HepG2 (cell line): ENCODE measurements around the gene GNAI2. TPM values are rescaled to one million over a fixed set of nuclear protein-coding genes. Genes with fewer than 3 reads are reported as not detected.

Source experiments
- ADNP ChIP-seq: sonication (generic); formaldehyde crosslinking; IDR thresholded peaks from 2 replicates; pipeline ENCODE4 v1.4.0; 2020; ENCODE audit warnings: missing genetic modification reagents
- ATM ChIP-seq: fragments of 450-650 bp; IDR thresholded peaks from 2 replicates; pipeline ENCODE4 v1.7.1; 2017; ENCODE audit warnings: mild to moderate bottlenecking, borderline replicate concordance
- GATAD2A ChIP-seq: IDR thresholded peaks from 2 replicates; pipeline ENCODE4 v1.6.1; 2016
- HDAC2 ChIP-seq: sonication (generic); formaldehyde crosslinking; IDR thresholded peaks from 2 replicates; pipeline ENCODE4 v1.4.0; 2020; ENCODE audit warnings: missing genetic modification reagents
- HNRNPUL1 ChIP-seq: fragments of 200-400 bp; formaldehyde crosslinking; IDR thresholded peaks from 2 replicates; pipeline ENCODE4 v1.6.1; 2017; ENCODE audit warnings: low read depth, mild to moderate bottlenecking, low read length, moderate library complexity
- PAX8 ChIP-seq: sonication (generic); formaldehyde crosslinking; IDR thresholded peaks from 2 replicates; pipeline ENCODE4 v1.8.0; 2022; ENCODE audit warnings: mild to moderate bottlenecking, missing genetic modification reagents, borderline replicate concordance
- SYNCRIP ChIP-seq: fragments of 200-400 bp; formaldehyde crosslinking; IDR thresholded peaks from 2 replicates; pipeline ENCODE4 v1.6.1; 2018; ENCODE audit warnings: mild to moderate bottlenecking, low read depth, low read length; ENCODE audit not compliant: insufficient read depth
- ZNF253 ChIP-seq: sonication (generic); formaldehyde crosslinking; IDR thresholded peaks from 2 replicates; pipeline ENCODE4 v1.8.0; 2022; ENCODE audit warnings: mild to moderate bottlenecking, missing genetic modification reagents, borderline replicate concordance
- ZNF562 ChIP-seq: sonication (generic); formaldehyde crosslinking; IDR thresholded peaks from 2 replicates; pipeline ENCODE4 v1.8.0; 2022; ENCODE audit warnings: missing genetic modification reagents, borderline replicate concordance
- polyA plus RNA-seq, 8 experiments: library from polyadenylated mRNA; depleted of rRNA in 3 of 8; stranded (reverse) in 7 of 8; unstranded in 1 of 8; fragments of >200 nt; fragmentation: Illumina TruSeq in 4 of 8; extraction: Trizol in 4 of 8; gene quantifications; 2 replicates each; pipeline versions ENCODE4 v1.2.1 to v1.2.3, GENCODE V29; 2011 to 2016; ENCODE audit warnings: low read depth in 4 of 8, missing spikeins in 1 of 8, mixed read lengths in 1 of 8; ENCODE audit not compliant: insufficient read depth in 1 of 8
- total RNA-seq, 5 experiments: library from RNA; depleted of rRNA; stranded (reverse); fragments of >200 nt; fragmentation: Illumina TruSeq; extraction: Trizol; gene quantifications; 2 replicates each; pipeline ENCODE4 v1.2.3, GENCODE V29; 2016; ENCODE audit warnings: low read depth in 1 of 5
- TF ChIP-seq, protein P1 (sequence below): sonication (generic); formaldehyde crosslinking; IDR thresholded peaks from 2 replicates; pipeline ENCODE4 v1.5.0; 2020; ENCODE audit warnings: missing genetic modification reagents, mild to moderate bottlenecking, borderline replicate concordance
- TF ChIP-seq, protein P2 (sequence below): sonication (generic); formaldehyde crosslinking; IDR thresholded peaks from 2 replicates; pipeline ENCODE4 v1.8.0; 2022; ENCODE audit warnings: mild to moderate bottlenecking, missing genetic modification reagents
- TF ChIP-seq, protein P3 (sequence below): sonication (generic); formaldehyde crosslinking; IDR thresholded peaks from 2 replicates; pipeline ENCODE4 v1.8.0; 2023; ENCODE audit warnings: mild to moderate bottlenecking, missing genetic modification reagents
- TF ChIP-seq, protein P4 (sequence below): IDR thresholded peaks from 2 replicates; pipeline ENCODE4 v1.6.1; 2016; ENCODE audit warnings: missing compliant biosample characterization, missing genetic modification reagents, borderline replicate concordance
- TF ChIP-seq, protein P5 (sequence below), 2 experiments: sonication (generic) in 1 of 2; formaldehyde crosslinking in 1 of 2; IDR thresholded peaks; 2 replicates each; pipeline versions ENCODE4 v1.4.0 to v1.6.1; 2016 to 2020; ENCODE audit warnings: borderline replicate concordance in 1 of 2, low read depth in 1 of 2, mild to moderate bottlenecking in 1 of 2, missing genetic modification reagents in 1 of 2
- TF ChIP-seq, protein P6 (sequence below): sonication (generic); formaldehyde crosslinking; IDR thresholded peaks from 2 replicates; pipeline ENCODE4 v1.5.1; 2020; ENCODE audit warnings: missing genetic modification reagents, mild to moderate bottlenecking, borderline replicate concordance

The GNAI2 gene
- total and polyA plus RNA-seq, 2 of the 13 experiments (the other 11 are each of a cell fraction or from before 2014, with no cell fraction given), result 51.1 to 66.2 TPM

DNA sequence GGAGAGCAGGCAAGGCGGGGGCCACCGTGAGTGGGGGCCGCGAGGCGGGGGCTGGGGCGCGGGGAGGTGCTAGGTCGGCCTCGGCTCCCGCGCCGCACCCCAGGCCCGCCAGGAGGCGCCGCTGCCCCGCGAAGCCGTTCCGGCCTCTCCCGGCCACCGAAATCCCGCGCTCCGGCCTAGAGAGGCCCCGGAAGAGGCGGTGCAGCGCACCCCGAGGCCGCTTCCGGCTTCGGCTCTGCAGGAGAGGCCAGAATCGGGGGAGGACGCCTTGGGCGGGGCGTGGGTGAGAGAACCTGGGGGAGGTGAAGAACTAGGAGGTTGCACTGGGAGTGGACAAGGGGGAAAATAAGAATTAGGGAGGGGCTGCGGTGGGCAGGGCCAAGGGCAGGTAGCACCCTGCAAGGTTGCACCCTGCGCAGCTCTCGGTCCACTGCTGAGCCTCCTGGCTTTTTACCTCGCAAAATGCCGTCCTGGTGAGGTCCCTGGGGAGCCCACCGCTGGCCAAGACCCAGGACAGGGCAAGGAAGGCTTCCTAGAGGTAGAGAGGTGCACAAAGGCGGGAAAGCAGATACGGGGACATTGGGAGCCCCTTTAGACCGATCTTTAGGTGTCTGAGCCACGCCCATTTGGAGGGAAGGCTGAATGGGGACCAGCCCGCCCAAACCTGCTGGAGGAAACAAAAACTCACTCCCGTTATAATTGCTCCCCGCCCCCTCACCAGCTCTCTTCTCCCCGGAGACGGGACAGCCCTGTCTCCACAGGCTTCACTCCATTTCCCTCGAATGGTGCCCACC is 8.4 kb upstream of the GNAI2 start (continued):
- TF ChIP-seq, protein P1, sequence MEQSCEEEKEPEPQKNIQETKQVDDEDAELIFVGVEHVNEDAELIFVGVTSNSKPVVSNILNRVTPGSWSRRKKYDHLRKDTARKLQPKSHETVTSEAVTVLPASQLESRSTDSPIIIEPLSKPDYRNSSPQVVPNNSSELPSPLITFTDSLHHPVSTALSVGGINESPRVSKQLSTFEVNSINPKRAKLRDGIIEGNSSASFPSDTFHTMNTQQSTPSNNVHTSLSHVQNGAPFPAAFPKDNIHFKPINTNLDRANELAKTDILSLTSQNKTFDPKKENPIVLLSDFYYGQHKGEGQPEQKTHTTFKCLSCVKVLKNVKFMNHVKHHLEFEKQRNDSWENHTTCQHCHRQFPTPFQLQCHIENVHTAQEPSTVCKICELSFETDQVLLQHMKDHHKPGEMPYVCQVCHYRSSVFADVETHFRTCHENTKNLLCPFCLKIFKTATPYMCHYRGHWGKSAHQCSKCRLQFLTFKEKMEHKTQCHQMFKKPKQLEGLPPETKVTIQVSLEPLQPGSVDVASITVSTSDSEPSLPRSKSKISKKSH (CRISPR knock-in tag), result peak; percentile 5; the same call in 1 of the 2 replicates
- TF ChIP-seq, protein P2, sequence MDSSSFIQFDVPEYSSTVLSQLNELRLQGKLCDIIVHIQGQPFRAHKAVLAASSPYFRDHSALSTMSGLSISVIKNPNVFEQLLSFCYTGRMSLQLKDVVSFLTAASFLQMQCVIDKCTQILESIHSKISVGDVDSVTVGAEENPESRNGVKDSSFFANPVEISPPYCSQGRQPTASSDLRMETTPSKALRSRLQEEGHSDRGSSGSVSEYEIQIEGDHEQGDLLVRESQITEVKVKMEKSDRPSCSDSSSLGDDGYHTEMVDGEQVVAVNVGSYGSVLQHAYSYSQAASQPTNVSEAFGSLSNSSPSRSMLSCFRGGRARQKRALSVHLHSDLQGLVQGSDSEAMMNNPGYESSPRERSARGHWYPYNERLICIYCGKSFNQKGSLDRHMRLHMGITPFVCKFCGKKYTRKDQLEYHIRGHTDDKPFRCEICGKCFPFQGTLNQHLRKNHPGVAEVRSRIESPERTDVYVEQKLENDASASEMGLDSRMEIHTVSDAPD (CRISPR knock-in tag), result no peak
- TF ChIP-seq PAX8 (CRISPR knock-in tag) (no peak), HNRNPUL1 (no peak), ZNF253 (CRISPR knock-in tag) (no peak), ZNF562 (no peak), GATAD2A (peak; percentile 66), HDAC2 (CRISPR knock-in tag) (peak; percentile 85), SYNCRIP (no peak), ATM (no peak), ADNP (CRISPR knock-in tag) (no peak)
- TF ChIP-seq, protein P3, sequence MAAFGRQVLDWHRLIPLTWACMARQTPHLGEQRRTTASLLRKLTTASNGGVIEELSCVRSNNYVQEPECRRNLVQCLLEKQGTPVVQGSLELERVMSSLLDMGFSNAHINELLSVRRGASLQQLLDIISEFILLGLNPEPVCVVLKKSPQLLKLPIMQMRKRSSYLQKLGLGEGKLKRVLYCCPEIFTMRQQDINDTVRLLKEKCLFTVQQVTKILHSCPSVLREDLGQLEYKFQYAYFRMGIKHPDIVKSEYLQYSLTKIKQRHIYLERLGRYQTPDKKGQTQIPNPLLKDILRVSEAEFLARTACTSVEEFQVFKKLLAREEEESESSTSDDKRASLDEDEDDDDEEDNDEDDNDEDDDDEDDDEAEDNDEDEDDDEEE, result 0 out of 2 replicates have a peak, but pooled peaks have one; percentile 26
- TF ChIP-seq, protein P4, sequence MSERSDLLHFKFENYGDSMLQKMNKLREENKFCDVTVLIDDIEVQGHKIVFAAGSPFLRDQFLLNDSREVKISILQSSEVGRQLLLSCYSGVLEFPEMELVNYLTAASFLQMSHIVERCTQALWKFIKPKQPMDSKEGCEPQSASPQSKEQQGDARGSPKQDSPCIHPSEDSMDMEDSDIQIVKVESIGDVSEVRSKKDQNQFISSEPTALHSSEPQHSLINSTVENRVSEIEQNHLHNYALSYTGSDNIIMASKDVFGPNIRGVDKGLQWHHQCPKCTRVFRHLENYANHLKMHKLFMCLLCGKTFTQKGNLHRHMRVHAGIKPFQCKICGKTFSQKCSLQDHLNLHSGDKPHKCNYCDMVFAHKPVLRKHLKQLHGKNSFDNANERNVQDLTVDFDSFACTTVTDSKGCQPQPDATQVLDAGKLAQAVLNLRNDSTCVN (CRISPR knock-in tag), result 0 out of 2 replicates have a peak, but pooled peaks have one; percentile 34
- TF ChIP-seq, protein P5, sequence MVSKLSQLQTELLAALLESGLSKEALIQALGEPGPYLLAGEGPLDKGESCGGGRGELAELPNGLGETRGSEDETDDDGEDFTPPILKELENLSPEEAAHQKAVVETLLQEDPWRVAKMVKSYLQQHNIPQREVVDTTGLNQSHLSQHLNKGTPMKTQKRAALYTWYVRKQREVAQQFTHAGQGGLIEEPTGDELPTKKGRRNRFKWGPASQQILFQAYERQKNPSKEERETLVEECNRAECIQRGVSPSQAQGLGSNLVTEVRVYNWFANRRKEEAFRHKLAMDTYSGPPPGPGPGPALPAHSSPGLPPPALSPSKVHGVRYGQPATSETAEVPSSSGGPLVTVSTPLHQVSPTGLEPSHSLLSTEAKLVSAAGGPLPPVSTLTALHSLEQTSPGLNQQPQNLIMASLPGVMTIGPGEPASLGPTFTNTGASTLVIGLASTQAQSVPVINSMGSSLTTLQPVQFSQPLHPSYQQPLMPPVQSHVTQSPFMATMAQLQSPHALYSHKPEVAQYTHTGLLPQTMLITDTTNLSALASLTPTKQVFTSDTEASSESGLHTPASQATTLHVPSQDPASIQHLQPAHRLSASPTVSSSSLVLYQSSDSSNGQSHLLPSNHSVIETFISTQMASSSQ (IDR thresholded peaks at IDR 0.05; ENCODE audit: low read depth), result no peak
- TF ChIP-seq, protein P5 (CRISPR knock-in tag; IDR thresholded peaks at IDR 0.05; ENCODE audit: borderline replicate concordance), result no peak
- TF ChIP-seq, protein P6, sequence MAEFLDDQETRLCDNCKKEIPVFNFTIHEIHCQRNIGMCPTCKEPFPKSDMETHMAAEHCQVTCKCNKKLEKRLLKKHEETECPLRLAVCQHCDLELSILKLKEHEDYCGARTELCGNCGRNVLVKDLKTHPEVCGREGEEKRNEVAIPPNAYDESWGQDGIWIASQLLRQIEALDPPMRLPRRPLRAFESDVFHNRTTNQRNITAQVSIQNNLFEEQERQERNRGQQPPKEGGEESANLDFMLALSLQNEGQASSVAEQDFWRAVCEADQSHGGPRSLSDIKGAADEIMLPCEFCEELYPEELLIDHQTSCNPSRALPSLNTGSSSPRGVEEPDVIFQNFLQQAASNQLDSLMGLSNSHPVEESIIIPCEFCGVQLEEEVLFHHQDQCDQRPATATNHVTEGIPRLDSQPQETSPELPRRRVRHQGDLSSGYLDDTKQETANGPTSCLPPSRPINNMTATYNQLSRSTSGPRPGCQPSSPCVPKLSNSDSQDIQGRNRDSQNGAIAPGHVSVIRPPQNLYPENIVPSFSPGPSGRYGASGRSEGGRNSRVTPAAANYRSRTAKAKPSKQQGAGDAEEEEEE (CRISPR knock-in tag), result no peak
